HepG2 (cell line): ENCODE results near the gene CDKN3. TPM values are rescaled to one million over a fixed set of nuclear protein-coding genes. Genes with fewer than 3 reads are reported as not detected.

Experiments used
- ASH2L ChIP-seq: fragments of 300-600, 200-600 bp; sonication (generic); IDR thresholded peaks from 2 replicates; pipeline ENCODE4 v1.7.0; 2017; ENCODE audit warnings: low read depth, mild to moderate bottlenecking, moderate library complexity, mixed read lengths, low read length; ENCODE audit not compliant: insufficient read length
- BRCA1 ChIP-seq: sonication (generic); formaldehyde crosslinking; IDR thresholded peaks from 2 replicates; pipeline ENCODE4 v1.4.0; 2020; ENCODE audit warnings: missing genetic modification reagents
- EHMT2 ChIP-seq: fragments of 200-600 bp; sonication (generic); IDR thresholded peaks from 2 replicates; pipeline ENCODE4 v1.7.0; 2017; ENCODE audit warnings: antibody characterized with exemption, low read depth, low read length, borderline replicate concordance
- GATA4 ChIP-seq: sonication (generic); IDR thresholded peaks from 2 replicates; pipeline ENCODE4 v1.6.1; 2016; ENCODE audit warnings: antibody characterized with exemption, low read depth, borderline replicate concordance
- GATAD1 ChIP-seq: IDR thresholded peaks from 2 replicates; pipeline ENCODE4 v1.6.1; 2016; ENCODE audit warnings: missing genetic modification reagents, missing compliant biosample characterization
- GTF2F1 ChIP-seq: fragments of 150-350 bp; IDR thresholded peaks from 2 replicates; pipeline ENCODE4 v1.6.1; 2014; ENCODE audit warnings: low read length
- KAT2B ChIP-seq: fragments of 150-350 bp; IDR thresholded peaks from 2 replicates; pipeline ENCODE4 v1.6.1; 2014; ENCODE audit warnings: low read depth, low read length, borderline replicate concordance
- NR0B2 ChIP-seq: sonication (generic); formaldehyde crosslinking; IDR thresholded peaks from 2 replicates; pipeline ENCODE4 v1.4.0; 2020; ENCODE audit warnings: mild to moderate bottlenecking, missing genetic modification reagents
- POLR2AphosphoS5 ChIP-seq: IDR thresholded peaks from 2 replicates; pipeline ENCODE4 v1.6.1; 2012; ENCODE audit warnings: low read depth, low read length
- RBM22 ChIP-seq: fragments of 200-400 bp; formaldehyde crosslinking; optimal IDR thresholded peaks from 2 replicates; pipeline ENCODE3; 2017; ENCODE audit warnings: mild to moderate bottlenecking, low read length, moderate library complexity
- SP2 ChIP-seq: sonication (generic); formaldehyde crosslinking; IDR thresholded peaks from 2 replicates; pipeline ENCODE4 v1.5.1; 2020; ENCODE audit warnings: mild to moderate bottlenecking, missing genetic modification reagents
- U2AF1 ChIP-seq: fragments of 200-400 bp; formaldehyde crosslinking; optimal IDR thresholded peaks from 2 replicates; pipeline ENCODE3; 2017; ENCODE audit warnings: mild to moderate bottlenecking, low read depth, low read length
- U2AF2 ChIP-seq: fragments of 200-400 bp; formaldehyde crosslinking; IDR thresholded peaks from 2 replicates; pipeline ENCODE4 v1.6.1; 2017; ENCODE audit warnings: low read depth, mild to moderate bottlenecking, low read length
- ZFP37 ChIP-seq: sonication (generic); formaldehyde crosslinking; IDR thresholded peaks from 2 replicates; pipeline ENCODE4 v1.4.0; 2020; ENCODE audit warnings: missing genetic modification reagents, borderline replicate concordance
- ZGPAT ChIP-seq: IDR thresholded peaks from 2 replicates; pipeline ENCODE4 v1.6.1; 2016; ENCODE audit warnings: mild to moderate bottlenecking
- ZNF468 ChIP-seq: sonication (generic); formaldehyde crosslinking; IDR thresholded peaks from 2 replicates; pipeline ENCODE4 v1.8.0; 2022; ENCODE audit warnings: mild to moderate bottlenecking, moderate library complexity, missing genetic modification reagents
- ZNF7 ChIP-seq: IDR thresholded peaks from 2 replicates; pipeline ENCODE4 v1.6.1; 2016; ENCODE audit warnings: missing biosample characterization, missing genetic modification reagents
- ZNF792 ChIP-seq: IDR thresholded peaks from 2 replicates; pipeline ENCODE4 v1.6.1; 2016
- ZNF891 ChIP-seq: sonication (generic); formaldehyde crosslinking; IDR thresholded peaks from 2 replicates; pipeline ENCODE4 v1.5.0; 2020; ENCODE audit warnings: mild to moderate bottlenecking, missing genetic modification reagents
- polyA plus RNA-seq, 8 experiments: library from polyadenylated mRNA; depleted of rRNA in 3 of 8; stranded (reverse) in 7 of 8; unstranded in 1 of 8; fragments of >200 nt; fragmentation: Illumina TruSeq in 4 of 8; extraction: Trizol in 4 of 8; gene quantifications; 2 replicates each; pipeline versions ENCODE4 v1.2.1 to v1.2.3, GENCODE V29; 2011 to 2016; ENCODE audit warnings: low read depth in 4 of 8, missing spikeins in 1 of 8, mixed read lengths in 1 of 8; ENCODE audit not compliant: insufficient read depth in 1 of 8
- total RNA-seq, 5 experiments: library from RNA; depleted of rRNA; stranded (reverse); fragments of >200 nt; fragmentation: Illumina TruSeq; extraction: Trizol; gene quantifications; 2 replicates each; pipeline ENCODE4 v1.2.3, GENCODE V29; 2016; ENCODE audit warnings: low read depth in 1 of 5
- TF ChIP-seq, protein P1 (sequence below): sonication (generic); formaldehyde crosslinking; IDR thresholded peaks from 2 replicates; pipeline ENCODE4 v1.4.0; 2020; ENCODE audit warnings: missing genetic modification reagents
- TF ChIP-seq, protein P2 (sequence below): sonication (generic); formaldehyde crosslinking; IDR thresholded peaks from 2 replicates; pipeline ENCODE4 v1.9.0; 2021; ENCODE audit warnings: mild to moderate bottlenecking, missing genetic modification reagents

CDKN3 gene
- total and polyA plus RNA-seq, 2 of the 13 experiments (the other 11 are each of a cell fraction or from before 2014, with no cell fraction given): 63.0 to 88.9 TPM

DNA sequence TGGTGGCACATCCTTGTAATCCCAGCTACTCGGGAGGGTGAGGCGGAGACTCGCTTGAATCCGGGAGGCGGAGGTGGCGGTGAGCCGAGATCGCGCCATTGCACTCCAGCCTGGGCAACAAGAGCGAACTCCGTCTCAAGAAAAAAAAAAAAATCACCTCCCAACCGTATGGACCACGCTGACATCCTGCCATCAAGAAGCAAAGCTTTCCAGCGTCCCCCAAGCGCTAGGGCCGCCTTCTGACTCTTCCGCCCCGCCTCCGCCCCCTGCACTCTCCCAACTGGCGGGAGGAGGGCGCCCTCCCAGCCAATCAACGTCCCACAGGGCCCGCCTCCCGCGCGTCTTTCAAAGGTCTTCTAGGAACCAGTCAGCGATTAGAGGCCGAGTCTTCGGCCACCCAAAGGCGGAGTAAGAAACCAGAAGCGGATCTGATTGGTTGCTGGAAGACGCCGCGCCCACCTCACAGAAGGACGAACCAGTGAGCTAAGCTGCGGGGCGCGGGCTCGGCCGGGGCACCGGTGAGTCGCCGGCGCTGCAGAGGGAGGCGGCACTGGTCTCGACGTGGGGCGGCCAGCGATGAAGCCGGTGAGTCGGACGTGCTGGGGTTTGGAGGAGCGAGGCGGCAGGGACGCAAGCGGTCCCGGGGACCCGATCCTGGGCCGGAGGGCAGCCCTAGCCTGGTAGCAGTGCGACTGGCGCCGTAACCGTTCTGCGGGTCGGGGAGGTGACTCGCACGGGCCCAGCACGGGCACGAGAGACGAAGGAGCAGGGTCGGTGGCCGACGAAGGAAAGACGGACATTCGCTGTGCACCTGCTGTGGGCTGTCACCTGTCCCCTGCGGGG lies at the start of gene CDKN3 (continued):
- TF ChIP-seq, protein P1, sequence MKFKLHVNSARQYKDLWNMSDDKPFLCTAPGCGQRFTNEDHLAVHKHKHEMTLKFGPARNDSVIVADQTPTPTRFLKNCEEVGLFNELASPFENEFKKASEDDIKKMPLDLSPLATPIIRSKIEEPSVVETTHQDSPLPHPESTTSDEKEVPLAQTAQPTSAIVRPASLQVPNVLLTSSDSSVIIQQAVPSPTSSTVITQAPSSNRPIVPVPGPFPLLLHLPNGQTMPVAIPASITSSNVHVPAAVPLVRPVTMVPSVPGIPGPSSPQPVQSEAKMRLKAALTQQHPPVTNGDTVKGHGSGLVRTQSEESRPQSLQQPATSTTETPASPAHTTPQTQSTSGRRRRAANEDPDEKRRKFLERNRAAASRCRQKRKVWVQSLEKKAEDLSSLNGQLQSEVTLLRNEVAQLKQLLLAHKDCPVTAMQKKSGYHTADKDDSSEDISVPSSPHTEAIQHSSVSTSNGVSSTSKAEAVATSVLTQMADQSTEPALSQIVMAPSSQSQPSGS (CRISPR knock-in tag): no peak
- TF ChIP-seq NR0B2 (CRISPR knock-in tag) (peak; percentile 91), GTF2F1 (no peak), GATA4 (peak; percentile 74; the same call in 1 of the 2 replicates), ZFP37 (CRISPR knock-in tag) (no peak; the same call in 1 of the 2 replicates), ZNF468 (CRISPR knock-in tag) (no peak), ZNF891 (CRISPR knock-in tag) (no peak), RBM22 (no peak), ZNF7 (no peak), GATAD1 (peak; percentile 58; the same call in 1 of the 2 replicates), U2AF2 (no peak), SP2 (CRISPR knock-in tag) (peak; percentile 89), ASH2L (peak; percentile 74), EHMT2 (no peak), ZGPAT (CRISPR knock-in tag) (peak; percentile 76; the same call in 1 of the 2 replicates), POLR2AphosphoS5 (peak; percentile 87), U2AF1 (no peak), ZNF792 (CRISPR knock-in tag) (no peak), KAT2B (no peak), BRCA1 (CRISPR knock-in tag) (no peak)
- TF ChIP-seq, protein P2, sequence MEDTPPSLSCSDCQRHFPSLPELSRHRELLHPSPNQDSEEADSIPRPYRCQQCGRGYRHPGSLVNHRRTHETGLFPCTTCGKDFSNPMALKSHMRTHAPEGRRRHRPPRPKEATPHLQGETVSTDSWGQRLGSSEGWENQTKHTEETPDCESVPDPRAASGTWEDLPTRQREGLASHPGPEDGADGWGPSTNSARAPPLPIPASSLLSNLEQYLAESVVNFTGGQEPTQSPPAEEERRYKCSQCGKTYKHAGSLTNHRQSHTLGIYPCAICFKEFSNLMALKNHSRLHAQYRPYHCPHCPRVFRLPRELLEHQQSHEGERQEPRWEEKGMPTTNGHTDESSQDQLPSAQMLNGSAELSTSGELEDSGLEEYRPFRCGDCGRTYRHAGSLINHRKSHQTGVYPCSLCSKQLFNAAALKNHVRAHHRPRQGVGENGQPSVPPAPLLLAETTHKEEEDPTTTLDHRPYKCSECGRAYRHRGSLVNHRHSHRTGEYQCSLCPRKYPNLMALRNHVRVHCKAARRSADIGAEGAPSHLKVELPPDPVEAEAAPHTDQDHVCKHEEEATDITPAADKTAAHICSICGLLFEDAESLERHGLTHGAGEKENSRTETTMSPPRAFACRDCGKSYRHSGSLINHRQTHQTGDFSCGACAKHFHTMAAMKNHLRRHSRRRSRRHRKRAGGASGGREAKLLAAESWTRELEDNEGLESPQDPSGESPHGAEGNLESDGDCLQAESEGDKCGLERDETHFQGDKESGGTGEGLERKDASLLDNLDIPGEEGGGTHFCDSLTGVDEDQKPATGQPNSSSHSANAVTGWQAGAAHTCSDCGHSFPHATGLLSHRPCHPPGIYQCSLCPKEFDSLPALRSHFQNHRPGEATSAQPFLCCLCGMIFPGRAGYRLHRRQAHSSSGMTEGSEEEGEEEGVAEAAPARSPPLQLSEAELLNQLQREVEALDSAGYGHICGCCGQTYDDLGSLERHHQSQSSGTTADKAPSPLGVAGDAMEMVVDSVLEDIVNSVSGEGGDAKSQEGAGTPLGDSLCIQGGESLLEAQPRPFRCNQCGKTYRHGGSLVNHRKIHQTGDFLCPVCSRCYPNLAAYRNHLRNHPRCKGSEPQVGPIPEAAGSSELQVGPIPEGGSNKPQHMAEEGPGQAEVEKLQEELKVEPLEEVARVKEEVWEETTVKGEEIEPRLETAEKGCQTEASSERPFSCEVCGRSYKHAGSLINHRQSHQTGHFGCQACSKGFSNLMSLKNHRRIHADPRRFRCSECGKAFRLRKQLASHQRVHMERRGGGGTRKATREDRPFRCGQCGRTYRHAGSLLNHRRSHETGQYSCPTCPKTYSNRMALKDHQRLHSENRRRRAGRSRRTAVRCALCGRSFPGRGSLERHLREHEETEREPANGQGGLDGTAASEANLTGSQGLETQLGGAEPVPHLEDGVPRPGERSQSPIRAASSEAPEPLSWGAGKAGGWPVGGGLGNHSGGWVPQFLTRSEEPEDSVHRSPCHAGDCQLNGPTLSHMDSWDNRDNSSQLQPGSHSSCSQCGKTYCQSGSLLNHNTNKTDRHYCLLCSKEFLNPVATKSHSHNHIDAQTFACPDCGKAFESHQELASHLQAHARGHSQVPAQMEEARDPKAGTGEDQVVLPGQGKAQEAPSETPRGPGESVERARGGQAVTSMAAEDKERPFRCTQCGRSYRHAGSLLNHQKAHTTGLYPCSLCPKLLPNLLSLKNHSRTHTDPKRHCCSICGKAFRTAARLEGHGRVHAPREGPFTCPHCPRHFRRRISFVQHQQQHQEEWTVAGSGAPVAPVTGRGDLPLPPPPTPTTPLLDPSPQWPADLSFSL (CRISPR knock-in tag): no peak
